Measurements from ENCODE around the gene RSKR.

DNA sequence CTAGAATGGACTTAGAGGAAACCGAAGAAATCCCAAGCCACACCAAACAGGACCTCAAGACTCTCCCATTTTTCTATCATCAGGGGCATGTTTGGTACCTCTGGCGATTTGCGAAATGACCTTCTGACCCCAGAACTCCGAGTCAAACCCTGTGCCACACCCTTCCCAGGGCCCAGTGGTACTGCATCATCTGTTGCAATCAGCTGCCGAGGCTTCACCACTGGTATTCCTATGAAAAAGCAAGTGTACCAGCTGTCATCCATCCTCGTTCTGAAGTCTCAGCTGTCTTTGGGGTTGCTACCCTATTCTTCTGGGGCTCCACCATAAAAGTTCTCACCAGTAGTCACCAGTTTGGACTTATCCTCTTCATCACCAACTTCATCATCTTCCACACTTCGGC is 2.3 kb upstream of the RSKR start:
- TF ChIP-seq CTCF (IDR thresholded peaks at IDR 0.05; ENCODE audit: low read depth, low read length, poor library complexity, severe bottlenecking): no peak
- no peak for TF ChIP-seq EZH2phosphoT487 (IDR thresholded peaks at IDR 0.05; ENCODE audit: borderline replicate concordance, low read length)
